Breast epithelium (tissue), 4 donors: ENCODE data around the gene SNX30. TPM values are rescaled to one million over a fixed set of nuclear protein-coding genes. Genes with fewer than 3 reads are reported as not detected.

Source experiments
- DNase-seq, 2 donors: peaks; one replicate each; pipeline ENCODE4 v3.0.0-alpha.2; 2019; ENCODE audit warnings: low spot score in 2 of 2
- H3K27ac ChIP-seq, 2 donors: fragments of 200-600 bp; sonication (generic) in 1 of 2; one replicate each; pipeline ENCODE4 v1.5.1; 2016 to 2019; ENCODE audit warnings: mild to moderate bottlenecking in 1 of 2
- H3K27me3 ChIP-seq, 2 donors: fragments of 200-600 bp; sonication (generic) in 1 of 2; one replicate each; pipeline versions ENCODE4 v1.5.1 to v1.6.0; 2017 to 2019; ENCODE audit warnings: control low read depth in 1 of 2, mild to moderate bottlenecking in 1 of 2
- H3K36me3 ChIP-seq: fragments of 200-600 bp; one replicate; pipeline ENCODE4 v1.5.1; 2019
- H3K4me1 ChIP-seq, 2 donors: fragments of 200-600 bp; sonication (generic); one replicate each; pipeline ENCODE4 v1.5.1; 2016 to 2019; ENCODE audit warnings: control low read depth in 1 of 2
- H3K4me3 ChIP-seq, 3 donors: fragments of 200-600 bp; sonication (generic); 1 replicate in 2 of 3; 2 replicates in 1 of 3; pipeline ENCODE4 v1.5.1; 2016 to 2019; ENCODE audit warnings: mild to moderate bottlenecking in 3 of 3, moderate library complexity in 2 of 3
- H3K9me3 ChIP-seq, 2 donors: fragments of 200-600 bp; sonication (generic) in 1 of 2; one replicate each; pipeline ENCODE4 v1.5.1; 2016 to 2019; ENCODE audit warnings: control low read depth in 1 of 2
- CTCF ChIP-seq, 3 donors: fragments of 450-650 bp; IDR thresholded peaks; one replicate each; pipeline ENCODE4 v1.5.1; 2016 to 2017; ENCODE audit warnings: antibody characterized with exemption in 3 of 3, mild to moderate bottlenecking in 3 of 3, moderate library complexity in 3 of 3
- POLR2A ChIP-seq: fragments of 450-650 bp; IDR thresholded peaks from one replicate; pipeline ENCODE4 v1.6.1; 2016; ENCODE audit warnings: antibody characterized with exemption, mild to moderate bottlenecking, moderate library complexity
- POLR2AphosphoS5 ChIP-seq, 3 donors: sonication (generic); formaldehyde crosslinking; IDR thresholded peaks; one replicate each; pipeline ENCODE4 v1.6.1; 2017; ENCODE audit warnings: antibody characterized with exemption in 3 of 3
- intact Hi-C: fragments of 100-400 bp; cut with DNase I; formaldehyde crosslinking; loops from one replicate; pipeline ENCODE4 v1.15.1; 2023; ENCODE audit warnings: low total_unique reads
- total RNA-seq, 3 donors: library from RNA; depleted of rRNA; stranded (reverse); fragments of >200 nt; gene quantifications; one replicate each; pipeline ENCODE4 v1.1.0, GENCODE V29; 2016

SNX30 gene
- total RNA-seq, 3 donors from 2014 or later = 15.2 to 18.7 (median 16.4) TPM

DNA sequence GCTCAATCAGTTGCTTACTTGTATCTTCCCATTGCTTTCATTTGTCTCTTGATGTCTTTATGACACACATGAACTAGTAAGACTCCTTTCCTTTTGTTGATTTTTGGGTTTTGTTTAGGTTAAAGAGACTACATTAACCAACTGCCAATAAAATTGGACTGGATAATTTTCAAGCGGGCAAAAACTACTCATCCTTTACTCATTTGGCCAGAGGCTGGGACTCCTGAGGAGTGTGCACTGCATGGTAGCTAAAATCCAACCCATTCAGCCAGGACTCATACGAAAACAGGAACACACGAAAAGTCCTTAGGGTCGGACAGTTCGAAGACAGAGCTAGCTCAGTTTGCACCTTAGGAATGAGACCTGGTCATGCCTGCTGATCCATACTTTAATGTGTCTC, 134.2 kb downstream of the SNX30 start:
- no peak overlapping the region for H3K4me3 ChIP-seq
- TF ChIP-seq CTCF (IDR thresholded peaks at IDR 0.05) (no peak), POLR2A (no peak), POLR2AphosphoS5 (IDR thresholded peaks at IDR 0.05) (no peak)
- peaks cover 0 to under 1% of the 10 kb centered on the region in 2 donors for H3K27me3 ChIP-seq
- DNase-seq = no peak
- no peaks in the 10 kb centered on the region for H3K4me1 ChIP-seq
- no peak overlapping the region for H3K27ac ChIP-seq
- H3K36me3 ChIP-seq = no peaks in the 10 kb centered on the region
- intact Hi-C loops = no loop called here
- H3K9me3 ChIP-seq = no peaks in the 10 kb centered on the region

DNA sequence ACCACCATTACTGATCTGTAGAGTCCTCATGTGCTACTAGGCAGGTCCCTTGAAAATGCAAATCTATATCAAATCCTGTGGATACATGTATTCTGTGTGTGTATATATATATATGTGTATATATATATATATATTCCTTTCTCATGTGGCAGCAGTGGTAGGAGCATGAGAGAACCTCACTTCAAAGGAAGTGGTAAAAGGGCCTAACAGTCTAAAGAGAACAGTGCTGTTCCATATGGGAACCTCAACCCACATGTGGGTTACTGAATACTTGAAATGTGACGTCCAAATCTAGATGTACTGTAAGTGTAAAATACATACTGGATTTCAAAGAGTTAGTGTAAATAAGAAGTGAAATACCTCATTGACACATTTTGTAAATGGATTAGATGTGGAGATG, 134.8 kb downstream of the SNX30 start:
- no peaks in the 10 kb centered on the region for H3K36me3 ChIP-seq
- DNase-seq = no peak
- peaks cover 0 to 7% of the 10 kb centered on the region in 2 donors for H3K27me3 ChIP-seq
- TF ChIP-seq POLR2A = no peak
- no peak overlapping the region for H3K4me3 ChIP-seq
- H3K27ac ChIP-seq = no peak overlapping the region
- H3K9me3 ChIP-seq = no peaks in the 10 kb centered on the region
- intact Hi-C loops = no loop called here
- no peaks in the 10 kb centered on the region for H3K4me1 ChIP-seq

- no peaks in the 10 kb centered on the region for H3K4me1 ChIP-seq
- H3K4me3 ChIP-seq = no peak overlapping the region
- TF ChIP-seq CTCF (IDR thresholded peaks at IDR 0.05) = no peak
- no peak for TF ChIP-seq POLR2AphosphoS5 (IDR thresholded peaks at IDR 0.05)
- TF ChIP-seq POLR2A = no peak
- H3K9me3 ChIP-seq = no peaks in the 10 kb centered on the region
- H3K27me3 ChIP-seq = peaks cover 0 to 8% of the 10 kb centered on the region in 2 donors
- H3K27ac ChIP-seq = no peak overlapping the region
- intact Hi-C loops = no loop called here
- no peaks in the 10 kb centered on the region for H3K36me3 ChIP-seq
- no peak for DNase-seq
These were observed 135.8 kb downstream of the SNX30 start for GRCh38 chr9:112886351-112886750.

DNA sequence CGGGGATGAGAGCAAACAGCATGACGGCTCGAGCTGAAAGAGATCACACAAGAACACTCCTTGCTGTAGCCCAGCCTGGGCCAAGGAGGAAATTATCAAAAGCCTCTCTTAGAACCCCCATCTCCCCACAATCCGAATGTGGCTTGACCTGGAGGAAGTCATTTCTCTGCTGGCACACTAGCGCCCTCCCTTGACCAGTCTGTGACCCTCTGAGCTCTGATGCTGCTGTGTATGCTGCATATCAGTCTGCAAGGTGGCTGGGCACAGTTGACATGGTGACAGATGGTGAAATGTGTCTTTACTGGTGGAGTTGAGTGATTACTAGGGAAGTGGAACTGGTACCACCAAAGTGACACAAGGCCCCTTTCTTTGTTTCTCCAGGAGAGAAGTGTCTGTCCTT, 136.8 kb downstream of the SNX30 start:
- intact Hi-C loops = no loop called here
- Histone ChIP-seq H3K4me3 (no peak overlapping the region), H3K9me3 (no peaks in the 10 kb centered on the region), H3K27ac (no peak overlapping the region), H3K36me3 (no peaks in the 10 kb centered on the region), H3K4me1 (no peaks in the 10 kb centered on the region), H3K27me3 (peaks cover 0 to 8% of the 10 kb centered on the region in 2 donors)
- no peak for TF ChIP-seq CTCF (IDR thresholded peaks at IDR 0.05)
- no peak for TF ChIP-seq POLR2AphosphoS5 (IDR thresholded peaks at IDR 0.05)
- TF ChIP-seq POLR2A = no peak
- DNase-seq = no peak

GRCh38 chr9:112890106-112891081, 139.8 kb downstream of the SNX30 start, which contains the start of gene SLC46A2:
Gene SLC46A2 (minus strand): TSS chr9:112890876. CDS start chr9:112890681, 195 bp downstream.
- no peaks in the 10 kb centered on the region for H3K36me3 ChIP-seq
- peak within 1 kb of the TSS; percentile 31 to 64 (median 47) for H3K4me3 ChIP-seq
- DNase-seq = no peak
- TF ChIP-seq POLR2A = no peak
- TF ChIP-seq POLR2AphosphoS5 (IDR thresholded peaks at IDR 0.05) = no peak
- TF ChIP-seq CTCF (IDR thresholded peaks at IDR 0.05) = no peak
- no peak within 1 kb of the TSS for H3K27ac ChIP-seq
- no peaks in the 10 kb centered on the region for H3K9me3 ChIP-seq
- intact Hi-C loops = no loop called here
- no peaks in the 10 kb centered on the region for H3K4me1 ChIP-seq
- peaks cover 0 to 8% of the 10 kb centered on the region in 2 donors for H3K27me3 ChIP-seq
